Measurements from ENCODE around the gene CAPSL. TPM values are rescaled to one million over a fixed set of nuclear protein-coding genes. Genes with fewer than 3 reads are reported as not detected.
A peak's percentile ranks its signal among the peaks of the same experiment; 100 is the strongest.
"Not testable (repeated sequence)": the region's sequence is repeated elsewhere in the genome, so short reads cannot be mapped to it uniquely, and the experiment has no call there.

Gene CAPSL
- total RNA-seq = not detected
- long read RNA-seq = 0 reads

DNA sequence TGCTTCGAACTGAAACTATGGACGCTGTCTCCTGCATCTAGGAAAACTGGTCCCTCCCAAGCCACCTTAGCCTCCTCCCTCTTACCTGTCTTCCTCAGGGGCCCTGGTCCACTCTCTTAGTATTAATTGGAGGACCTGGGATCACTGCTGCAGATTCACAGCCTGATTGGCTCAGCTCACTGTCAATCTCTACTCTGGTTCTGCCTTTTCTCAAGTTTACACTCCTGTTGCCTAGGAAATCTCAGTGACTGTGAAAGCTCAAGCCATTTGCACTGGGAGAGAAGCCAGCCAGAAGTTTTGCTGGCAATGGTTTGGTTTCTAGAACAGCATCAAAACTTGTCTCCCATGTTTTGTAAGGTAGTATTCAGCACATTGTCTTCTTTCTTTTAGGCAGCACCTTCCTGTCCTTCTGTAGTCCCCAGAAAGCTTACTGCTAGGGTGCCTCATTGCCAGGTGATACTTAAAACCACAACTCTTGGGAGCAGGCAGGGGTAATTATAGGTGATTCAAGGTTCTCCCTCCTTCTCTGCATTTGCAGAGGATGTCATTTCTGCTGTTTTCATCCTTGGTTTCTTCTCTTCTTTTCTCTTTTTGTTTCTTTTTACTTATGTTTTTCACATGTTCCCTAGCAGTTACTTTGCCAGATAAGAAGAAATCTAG, at the start of gene CAPSL:
CAPSL (minus strand) TSS at position 55 of the 660 bp plus-strand sequence. CDS start 17,502 bp downstream, outside the sequence.
- no peak for ATAC-seq
- intact Hi-C loops (cut with DNase I) = no loop called here
- no peak for DNase-seq (ENCODE audit: missing footprints)

DNA sequence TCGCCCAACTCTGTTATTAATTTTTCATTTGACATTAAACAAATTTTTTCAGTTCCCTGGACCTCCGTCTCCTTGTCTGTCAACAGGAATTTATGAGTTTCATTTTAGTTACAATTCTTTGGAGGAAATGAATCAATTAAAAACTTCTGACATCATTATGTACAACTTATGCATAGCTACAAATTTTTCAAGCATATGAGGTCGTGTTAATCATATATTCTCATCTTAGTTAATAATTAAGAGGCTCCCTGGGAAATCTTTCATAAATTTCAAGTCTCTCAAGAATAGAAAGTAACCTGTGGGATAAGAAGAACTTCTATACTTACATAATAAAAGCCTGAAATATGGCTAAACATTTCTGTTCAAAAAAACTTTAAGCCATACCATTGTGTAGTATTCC, 49.4 kb upstream of the CAPSL start:
- no peak for DNase-seq (ENCODE audit: missing footprints)
- ATAC-seq = no peak
- intact Hi-C loops (cut with DNase I) = no loop called here

DNA sequence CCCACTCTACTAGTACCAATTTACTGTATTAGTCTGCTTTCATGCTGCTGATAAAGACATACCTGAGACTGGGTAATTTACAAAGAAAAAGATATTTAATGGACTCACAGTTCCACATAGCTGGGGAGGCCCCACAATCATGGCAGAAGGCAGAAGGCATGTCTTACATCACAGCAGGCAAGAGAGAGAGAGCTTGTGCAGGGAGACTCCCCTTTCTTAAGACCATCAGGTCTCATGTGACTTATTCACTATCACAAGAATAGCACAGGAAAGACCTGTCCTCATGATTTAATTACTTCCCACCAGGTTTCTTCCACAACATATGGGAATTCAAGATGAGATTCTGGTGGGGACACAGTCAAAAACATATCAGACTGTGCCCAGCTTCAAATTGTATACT, 41.3 kb upstream of the CAPSL start:
- no peak for DNase-seq (ENCODE audit: missing footprints)
- ATAC-seq = no peak
- intact Hi-C loops (cut with DNase I) = no loop called here

DNA sequence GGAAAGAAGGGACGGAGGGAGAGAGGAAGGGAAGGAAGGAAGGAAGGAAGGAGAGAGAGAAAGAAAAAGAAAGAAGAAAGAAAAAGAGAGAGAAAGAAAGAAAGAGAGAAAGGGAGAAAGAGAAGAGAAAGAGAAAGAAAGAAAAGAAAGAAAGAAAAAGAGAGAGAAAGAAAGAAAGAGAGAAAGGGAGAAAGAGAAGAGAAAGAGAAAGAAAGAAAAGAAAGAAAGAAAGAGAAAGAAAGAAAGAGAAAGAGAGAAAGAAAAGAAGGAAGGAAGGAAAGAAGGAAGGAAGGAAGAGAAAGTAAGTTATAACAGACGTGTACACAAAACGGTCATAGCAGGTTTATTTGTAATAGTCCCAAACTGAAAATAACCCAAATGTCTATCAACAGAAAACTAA, 38.4 kb upstream of the CAPSL start:
- ATAC-seq; intact Hi-C loops (cut with DNase I); DNase-seq (ENCODE audit: missing footprints): not testable (repeated sequence)

DNA sequence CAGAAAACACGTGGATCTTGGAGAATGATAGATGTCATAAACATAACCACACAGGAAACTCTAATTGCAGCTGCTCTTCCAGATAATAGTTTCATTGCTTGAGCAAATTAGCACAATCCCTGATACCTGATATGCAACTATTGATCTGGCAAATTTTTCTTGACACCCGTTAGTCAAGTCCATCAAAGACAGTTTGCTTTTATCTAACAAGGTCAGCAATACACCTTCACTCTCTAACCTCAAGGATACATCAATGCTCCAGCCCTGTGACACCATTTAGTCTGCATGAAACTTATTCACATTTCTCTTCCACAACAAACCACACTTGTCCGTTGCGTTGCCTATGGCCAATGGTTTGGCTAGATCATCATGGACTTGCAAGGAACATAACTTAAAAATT, 36.1 kb upstream of the CAPSL start:
- ATAC-seq (no peak), DNase-seq (ENCODE audit: missing footprints) (no peak)
- intact Hi-C loops (cut with DNase I) = no loop called here

DNA sequence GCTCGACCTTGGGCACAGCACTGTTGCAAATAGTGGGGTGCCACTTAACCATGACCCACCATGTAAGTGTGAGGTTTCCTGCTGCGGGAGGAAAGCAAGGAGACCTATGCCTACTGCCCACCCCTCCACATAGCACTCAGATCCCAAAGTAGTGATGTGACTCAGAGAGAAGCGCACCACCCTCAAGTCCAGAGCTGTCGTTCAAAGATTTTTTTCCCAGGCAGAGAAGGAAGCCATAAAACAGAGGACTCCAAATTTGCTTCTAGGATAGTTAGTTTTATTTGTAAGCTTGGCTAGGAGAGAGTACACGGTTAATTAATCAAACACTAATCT, 33.4 kb upstream of the CAPSL start:
- intact Hi-C loops (cut with DNase I) = no loop called here
- DNase-seq (ENCODE audit: missing footprints) = no peak
- no peak for ATAC-seq

DNA sequence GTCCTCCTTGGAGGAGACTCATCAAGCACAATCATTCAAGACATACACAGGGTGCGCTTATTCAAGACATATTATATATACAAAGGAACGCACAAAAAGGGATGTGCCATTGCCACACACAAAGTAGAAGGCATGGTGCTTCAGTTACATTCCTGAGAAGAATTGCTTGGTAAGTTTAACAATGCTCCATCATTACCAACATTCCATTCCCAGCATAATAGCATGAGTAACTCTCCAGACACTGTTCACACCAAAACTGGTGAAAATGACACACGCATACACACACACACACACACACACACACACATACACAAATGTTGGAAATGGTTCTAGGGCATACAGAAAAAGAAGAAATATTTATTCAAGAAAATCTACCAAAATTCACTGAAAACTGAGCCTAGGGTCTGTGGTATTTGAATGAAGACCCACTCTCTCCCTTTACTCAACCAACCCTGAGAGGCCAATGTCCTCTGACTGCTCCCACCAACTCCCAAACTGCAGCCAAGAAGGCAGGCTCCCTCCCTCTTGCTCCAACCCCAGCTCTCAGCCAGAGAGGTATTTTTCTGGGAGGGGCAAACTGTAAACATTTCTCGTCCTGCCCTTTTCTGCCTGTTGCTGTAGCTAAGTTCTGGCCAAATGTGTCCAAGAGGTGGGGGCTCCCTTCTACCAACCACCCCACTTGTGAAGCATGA, 32.9 kb upstream of the CAPSL start:
- intact Hi-C loops (cut with DNase I) = no loop called here
- DNase-seq (ENCODE audit: missing footprints) = no peak
- no peak for ATAC-seq

DNA sequence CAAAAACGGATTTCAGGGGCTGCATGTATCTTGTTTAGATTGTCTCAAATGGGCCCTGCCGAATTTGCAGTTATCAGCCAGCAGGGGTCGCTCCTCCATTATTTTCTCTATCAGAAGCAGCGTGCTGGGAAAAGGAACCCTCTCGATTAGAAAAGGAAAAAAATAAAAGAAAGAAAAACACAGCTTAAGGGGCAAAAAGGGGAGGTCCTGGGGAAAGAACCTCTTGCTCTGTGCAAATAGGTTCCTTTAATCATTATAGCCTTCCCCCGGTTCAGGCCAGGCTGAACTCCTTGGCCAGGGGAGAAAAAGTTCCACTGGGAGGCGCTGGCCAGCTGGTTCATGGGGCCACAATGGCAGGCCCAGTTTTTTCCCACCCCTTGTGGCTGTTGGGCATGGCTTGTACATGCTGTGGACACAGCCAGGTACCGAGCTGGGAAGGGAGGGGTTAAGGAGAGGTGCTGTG, 25.0 kb upstream of the CAPSL start:
- ATAC-seq = no peak

DNA sequence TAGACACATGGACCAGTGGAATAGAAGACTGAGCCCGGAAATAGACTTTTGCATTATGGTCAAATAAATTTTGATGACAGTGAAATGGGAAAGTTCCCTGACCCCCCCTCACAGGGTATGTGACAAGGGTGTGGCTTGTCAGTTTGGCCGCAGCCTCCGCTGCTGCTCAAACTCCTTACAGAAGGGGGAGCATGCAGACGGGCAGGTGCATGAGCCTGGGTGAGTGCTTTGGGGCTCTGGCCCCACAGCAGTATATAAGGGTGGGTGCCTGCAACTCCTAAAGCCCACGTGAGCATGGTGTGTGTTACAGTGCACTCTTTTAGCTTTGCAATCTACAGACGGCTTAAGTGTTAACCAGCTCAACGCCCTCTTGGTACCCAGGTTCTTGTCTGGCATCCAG, 21.9 kb upstream of the CAPSL start:
- ATAC-seq (no peak), DNase-seq (ENCODE audit: missing footprints) (no peak)
- intact Hi-C loops (cut with DNase I) = no loop called here

More for the DNA sequence above, 25.0 kb upstream of the CAPSL start:
- DNase-seq (ENCODE audit: missing footprints) = no peak
- intact Hi-C loops (cut with DNase I) = no loop called here

DNA sequence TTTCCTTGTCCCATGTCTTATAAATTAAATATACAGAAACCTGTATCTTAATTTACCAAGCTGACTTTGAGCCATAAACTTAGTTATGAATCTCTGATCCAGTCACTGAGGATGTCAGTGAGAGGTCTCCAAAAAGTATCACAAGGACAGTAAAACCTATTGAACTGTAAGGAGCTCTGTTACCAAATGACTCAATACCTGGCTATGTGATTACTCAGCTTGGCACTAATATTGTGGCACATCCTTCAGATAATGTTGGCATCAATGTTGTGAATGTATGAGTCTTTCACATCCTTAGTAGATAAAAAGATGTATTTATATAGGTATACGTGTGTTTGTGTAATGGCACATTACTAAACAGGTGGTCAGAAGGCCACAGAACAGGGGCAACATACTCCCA, 18.0 kb upstream of the CAPSL start:
- ATAC-seq = no peak
- no peak for DNase-seq (ENCODE audit: missing footprints)
- intact Hi-C loops (cut with DNase I) = no loop called here

DNA sequence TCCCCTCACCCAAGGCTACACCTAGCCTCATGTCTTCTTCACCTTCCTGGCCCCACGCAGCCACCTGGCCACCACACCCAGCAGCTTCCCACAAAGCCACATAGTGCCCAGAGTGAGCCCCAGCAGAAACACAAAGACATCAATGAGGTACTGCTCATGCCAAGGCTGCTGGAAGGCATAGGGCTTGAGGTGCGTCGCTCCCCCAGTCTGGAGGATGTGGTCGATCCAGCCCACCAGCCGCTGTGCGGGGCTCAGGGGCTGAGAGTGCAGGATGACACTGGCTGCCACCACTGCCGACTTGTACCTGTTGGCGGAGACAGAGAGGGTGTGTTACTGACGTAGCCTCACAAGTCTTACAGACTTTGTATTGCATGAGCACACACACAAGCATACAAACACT, 15.8 kb upstream of the CAPSL start:
- DNase-seq (ENCODE audit: missing footprints) (no peak), ATAC-seq (no peak)
- intact Hi-C loops (cut with DNase I) = no loop called here

DNA sequence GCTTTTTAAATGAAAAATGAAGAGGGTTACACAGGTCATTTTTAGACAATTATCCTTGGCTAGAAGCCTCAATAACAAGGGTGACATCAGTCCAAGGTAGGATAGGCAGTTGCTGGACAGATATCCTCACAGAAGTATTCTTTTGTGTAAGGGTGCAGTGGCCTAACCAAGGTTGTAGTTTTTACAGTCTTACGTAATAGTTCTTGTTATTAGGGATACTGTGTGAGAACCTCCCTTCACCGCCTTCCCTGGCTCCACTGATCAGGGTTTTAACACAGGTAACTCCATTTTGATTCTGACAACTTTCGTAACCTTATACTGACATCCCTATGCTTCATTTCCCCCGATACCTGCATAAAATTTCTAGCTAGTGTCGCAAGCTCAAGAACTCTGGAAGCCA, 8.7 kb upstream of the CAPSL start:
- intact Hi-C loops (cut with DNase I) = no loop called here
- DNase-seq (ENCODE audit: missing footprints) (no peak), ATAC-seq (no peak)

DNA sequence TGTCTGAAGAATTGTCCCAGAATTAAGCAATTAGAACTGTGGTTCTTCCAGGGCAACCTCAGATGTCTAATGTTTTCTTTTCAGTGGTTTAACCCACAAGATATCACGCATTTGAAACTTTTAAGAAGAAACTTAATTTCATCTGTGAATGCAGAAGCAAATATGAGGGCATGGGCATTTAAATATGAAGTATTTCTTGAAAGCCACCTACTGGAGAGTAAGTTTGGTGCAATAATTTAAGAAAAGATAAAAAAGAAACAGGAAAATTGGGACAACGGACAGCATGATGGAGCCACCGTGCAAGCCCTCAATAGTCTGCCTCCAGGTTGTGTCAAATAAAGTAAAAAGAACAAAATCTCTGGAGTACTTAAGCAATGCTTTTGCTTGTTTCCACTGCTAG, 1.2 kb upstream of the CAPSL start:
- DNase-seq (ENCODE audit: missing footprints) (no peak), ATAC-seq (no peak)
- intact Hi-C loops (cut with DNase I) = no loop called here

DNA sequence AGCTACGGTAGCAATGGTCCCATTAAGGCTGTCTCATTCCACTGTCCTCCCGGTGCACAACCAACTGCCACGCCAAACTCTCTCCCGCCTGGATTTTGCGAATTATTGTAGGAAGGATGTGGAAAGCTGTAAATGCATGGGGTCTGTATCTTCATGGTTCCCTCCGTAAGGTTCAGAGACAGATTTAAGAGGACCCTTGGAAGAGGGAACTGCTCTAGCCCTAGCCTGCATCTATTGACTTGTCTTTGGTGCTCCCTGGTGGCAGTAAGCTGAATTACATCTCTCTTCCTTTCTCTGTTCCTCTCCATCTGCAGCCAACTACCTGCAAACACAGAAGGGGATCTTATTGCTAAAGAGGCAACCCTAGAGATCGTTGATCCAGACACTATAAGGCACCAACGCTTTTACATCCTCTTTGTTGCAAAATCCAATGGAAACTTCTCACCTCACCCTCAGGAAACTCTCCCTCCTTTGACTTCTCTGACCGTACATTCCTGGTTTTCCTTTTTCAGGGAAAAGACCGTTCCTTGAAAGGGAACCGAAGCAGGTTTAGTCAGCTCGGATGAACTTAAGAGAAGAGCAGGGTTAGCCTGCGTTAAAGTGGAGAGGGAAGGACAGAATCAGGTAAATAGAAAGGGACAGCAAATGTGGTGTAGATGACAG, 11.9 kb downstream of the CAPSL start:
- DNase-seq (ENCODE audit: missing footprints) = no peak
- intact Hi-C loops (cut with DNase I) = loop anchor here (5.0 kb wide), 3 partner anchors 149 to 839 kb away; partner anchors contain the start of gene SPEF2
- no peak for ATAC-seq

DNA sequence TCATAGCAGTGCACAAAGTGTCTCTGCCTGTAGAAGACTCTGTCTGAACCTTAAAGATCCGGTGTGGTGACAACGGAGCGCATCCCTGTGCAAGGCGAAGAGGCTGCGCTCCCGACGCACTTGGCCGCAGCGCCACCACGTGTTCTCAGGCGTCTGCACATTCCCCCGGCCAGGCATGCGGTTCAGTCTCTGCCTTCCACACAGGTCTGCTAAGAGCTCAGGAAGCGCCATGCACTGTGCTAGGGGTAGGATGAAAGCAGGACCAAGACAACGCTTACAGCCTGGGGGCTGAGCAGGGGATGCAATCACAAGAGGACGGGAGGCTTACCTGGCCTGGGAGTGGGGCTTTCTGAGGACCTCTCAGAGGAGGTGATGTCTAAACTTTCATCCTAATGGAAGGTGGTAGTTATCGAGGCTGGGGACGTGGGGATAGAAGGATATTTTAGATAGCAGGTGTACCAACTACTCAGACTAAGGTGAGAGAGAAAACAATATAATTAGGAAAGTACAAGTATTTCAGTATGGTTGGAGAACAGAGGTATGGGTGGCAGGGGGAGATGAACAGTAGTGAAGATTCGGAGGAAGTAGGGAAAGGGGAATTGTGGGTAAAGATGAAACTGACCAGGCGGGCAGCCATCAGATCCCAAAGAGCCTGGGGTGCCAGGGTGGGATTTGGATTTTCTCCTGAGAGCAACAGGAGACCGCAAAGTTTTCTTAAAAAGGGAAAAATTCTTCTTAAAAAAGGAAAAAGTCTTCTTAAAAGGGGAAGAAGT, 13.3 kb downstream of the CAPSL start:
- intact Hi-C loops (cut with DNase I) = loop anchor here (5.0 kb wide), 3 partner anchors 148 to 838 kb away; partner anchors contain the start of gene SPEF2
- ATAC-seq (no peak), DNase-seq (ENCODE audit: missing footprints) (peak; percentile 82)

DNA sequence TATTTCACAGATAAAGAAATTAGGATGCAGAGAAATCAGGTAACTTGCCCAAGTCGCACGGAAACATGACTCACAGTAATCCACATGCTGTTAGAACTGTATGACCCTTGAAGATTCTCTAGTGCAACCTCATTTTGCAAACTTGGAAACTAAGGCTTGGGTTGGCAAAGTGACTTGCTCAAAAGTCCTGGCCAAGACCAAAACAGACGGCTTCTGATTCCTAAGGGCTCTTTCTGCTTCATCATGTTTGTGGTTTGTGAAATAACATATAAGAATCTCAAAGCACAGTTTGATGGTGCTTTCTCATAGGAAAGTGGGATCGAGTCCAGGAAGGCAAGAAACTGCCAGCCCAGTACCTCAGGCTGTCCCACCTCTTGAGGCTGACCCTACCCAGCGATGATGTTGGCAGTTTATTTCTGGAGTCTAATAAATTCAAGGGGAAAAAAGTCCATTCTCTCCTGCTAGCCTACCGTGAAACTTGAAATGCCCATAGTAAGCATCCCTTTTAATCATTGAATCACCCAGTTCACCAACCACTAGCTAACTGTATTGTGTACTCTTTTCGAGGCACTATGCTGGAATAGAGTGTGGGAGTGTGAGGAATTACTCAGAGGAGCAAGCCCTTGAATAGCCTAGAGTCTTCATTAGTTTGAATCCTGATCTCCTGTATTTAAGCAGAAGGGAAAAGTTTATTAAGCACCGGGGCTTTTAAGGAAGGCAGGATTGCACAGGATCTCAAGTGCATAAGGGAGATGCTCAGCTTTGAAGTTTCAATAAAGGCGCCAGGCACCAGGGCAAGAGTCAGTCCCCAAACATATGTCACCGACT, 14.1 kb downstream of the CAPSL start:
- ATAC-seq (no peak), DNase-seq (ENCODE audit: missing footprints) (no peak)
- intact Hi-C loops (cut with DNase I) = no loop called here

DNA sequence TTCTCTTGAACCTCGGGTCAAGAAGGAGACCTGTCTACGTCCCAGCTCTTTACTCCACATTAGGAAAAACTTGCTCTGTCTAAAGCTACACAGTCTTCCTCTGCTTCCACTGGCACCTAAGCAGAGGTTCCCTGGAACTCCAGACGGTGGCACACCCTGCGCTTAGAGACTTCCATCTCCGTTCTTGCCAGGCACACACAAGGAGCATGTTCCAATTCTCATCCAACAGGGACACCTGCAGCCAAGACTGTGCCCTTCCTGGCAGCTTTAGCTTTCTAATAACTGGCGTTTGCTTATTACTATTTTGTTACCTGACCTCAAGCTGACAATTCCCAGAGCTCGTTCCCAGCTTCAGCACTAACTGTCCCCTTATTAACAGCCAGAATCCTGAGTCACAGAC, 16.0 kb downstream of the CAPSL start:
- no peak for ATAC-seq
- DNase-seq (ENCODE audit: missing footprints) = no peak
- intact Hi-C loops (cut with DNase I) = no loop called here

DNA sequence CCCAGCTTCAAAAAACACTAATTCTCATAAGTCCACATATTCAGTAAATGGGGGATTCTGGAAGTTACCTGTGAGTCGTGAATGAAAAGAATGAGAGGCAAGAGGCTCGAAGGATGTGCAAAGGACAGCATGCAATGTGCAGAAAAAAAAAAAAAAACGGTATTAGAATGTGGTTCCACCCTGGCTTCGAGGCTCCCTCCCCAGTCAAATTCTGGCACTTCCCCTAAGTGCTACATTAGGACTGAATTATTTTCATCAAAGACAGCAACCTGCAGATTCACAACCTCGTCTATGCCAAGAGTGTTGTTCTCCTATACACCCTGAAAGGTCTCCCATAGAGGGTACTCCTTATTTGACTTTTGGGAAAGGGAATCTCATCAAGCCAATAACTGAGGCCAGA, 16.5 kb downstream of the CAPSL start:
- intact Hi-C loops (cut with DNase I) = no loop called here
- ATAC-seq (no peak), DNase-seq (ENCODE audit: missing footprints) (no peak)

DNA sequence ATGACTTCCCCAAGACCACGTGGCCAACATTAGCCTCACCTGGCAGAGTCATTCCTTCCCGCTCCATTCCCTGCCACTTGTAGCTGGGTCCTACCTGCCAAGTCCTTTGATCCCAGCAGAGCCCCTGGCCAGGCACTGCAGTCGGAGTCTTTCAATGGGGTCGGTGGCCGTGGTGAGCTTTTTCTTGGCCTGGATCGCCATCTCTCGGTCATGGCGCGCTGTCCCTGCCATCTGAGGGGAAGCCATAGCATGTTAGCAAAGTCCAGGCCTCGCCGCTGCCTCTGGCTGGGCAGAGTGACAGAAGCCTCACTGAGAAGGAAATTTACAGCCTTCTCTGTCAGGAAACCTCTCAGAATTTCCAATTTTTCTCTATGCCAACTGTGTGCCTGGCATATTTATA, 17.5 kb downstream of the CAPSL start:
- intact Hi-C loops (cut with DNase I) = no loop called here
- DNase-seq (ENCODE audit: missing footprints) (no peak), ATAC-seq (no peak)

All from Right ventricle myocardium inferior (tissue), 1 donor.